GM12878 (cell line): Measurements from ENCODE around the gene GRIN2A. TPM values are rescaled to one million over a fixed set of nuclear protein-coding genes. Genes with fewer than 3 reads are reported as not detected.

Experiments
- ATAC-seq: fragments of 200-7000 bp; cut with Tn5 transposase; 3 replicates; pipeline ENCODE4 v1.9.1; 2020; ENCODE audit warnings: mild to moderate bottlenecking, moderate library complexity
- BruUV-seq: library from RNA; stranded (reverse); fragments of 400-500 nt; replicated peaks from 2 replicates; lab custom pipeline; 2021; lab: Mats Ljungman, UMichigan
- CTCF ChIA-PET: fragments of 300-600 bp; sonication (Branson Sonifier 250); formaldehyde crosslinking; extraction: SDS; loops from one replicate; lab custom pipeline; 2021; ENCODE audit warnings: inconsistent platforms; lab: Yijun Ruan, JAX
- POLR2A ChIA-PET: fragments of 350-600 bp; formaldehyde crosslinking; extraction: SDS; loops from one replicate; lab custom pipeline; 2021; ENCODE audit warnings: inconsistent platforms; lab: Charles Lee
- RAD21 ChIA-PET: fragments of 300-600 bp; sonication (Branson Sonifier 250); formaldehyde crosslinking; loops from one replicate; lab custom pipeline; 2023; ENCODE audit warnings: antibody characterized with exemption; ENCODE audit not compliant: unreplicated experiment; lab: Charles Lee
- SMC1A ChIA-PET: fragments of 300-600 bp; sonication (Branson Sonifier 250); formaldehyde crosslinking; loops from one replicate; lab custom pipeline; 2023; ENCODE audit not compliant: unreplicated experiment, uncharacterized antibody; lab: Charles Lee
- DNase-seq: peaks from one replicate; pipeline ENCODE4 v3.0.0-alpha.2; 2011; ENCODE audit warnings: low read depth, low spot score
- FAIRE-seq: peaks from 3 replicates; lab custom pipeline; 2011; peaks lifted over from hg19 to GRCh38; lab: Jason Lieb, UNC
- H2AFZ ChIP-seq: 2 replicates; pipeline ENCODE4 v1.6.0; 2011; ENCODE audit warnings: low read depth, low read length, control low read depth; ENCODE audit not compliant: control insufficient read depth
- H3K27ac ChIP-seq: 2 replicates; pipeline ENCODE4 v1.5.1; 2011; ENCODE audit warnings: control low read depth; ENCODE audit not compliant: control insufficient read depth, insufficient read depth
- H3K27me3 ChIP-seq, 2 experiments: replicated peaks in 1 of 2; 2 replicates each; pipeline versions ENCODE4 v1.6.0 to v1.6.1; 2011; ENCODE audit warnings: low read length in 1 of 2; ENCODE audit not compliant: control insufficient read depth in 2 of 2, insufficient read depth in 2 of 2
- H3K36me3 ChIP-seq, 2 experiments: 2 replicates each; pipeline ENCODE4 v1.5.1; 2011; ENCODE audit warnings: low read length in 1 of 2; ENCODE audit not compliant: control insufficient read depth in 2 of 2, insufficient read depth in 2 of 2
- H3K4me1 ChIP-seq: 2 replicates; pipeline ENCODE4 v1.6.1; 2011; ENCODE audit warnings: mild to moderate bottlenecking, low read length, moderate library complexity, mixed read lengths; ENCODE audit not compliant: control insufficient read depth, insufficient read depth
- H3K4me2 ChIP-seq: 2 replicates; pipeline ENCODE4 v1.6.0; 2011; ENCODE audit warnings: control low read depth; ENCODE audit not compliant: control insufficient read depth, insufficient read depth
- H3K4me3 ChIP-seq: fragments of 200-600 bp; sonication (generic); 2 replicates; pipeline ENCODE4 v1.5.1; 2016
- H3K79me2 ChIP-seq: 2 replicates; pipeline ENCODE4 v1.6.0; 2011; ENCODE audit warnings: low read length; ENCODE audit not compliant: control insufficient read depth, insufficient read depth
- H3K9ac ChIP-seq: 2 replicates; pipeline ENCODE4 v1.8.0; 2011; ENCODE audit warnings: low read length, control low read depth, mixed read lengths; ENCODE audit not compliant: control insufficient read depth, insufficient read depth
- H3K9me3 ChIP-seq: replicated peaks from 3 replicates; pipeline ENCODE4 v1.5.1; 2011; ENCODE audit warnings: mild to moderate bottlenecking, low read length; ENCODE audit not compliant: control insufficient read depth, insufficient read depth
- H4K20me1 ChIP-seq: 2 replicates; pipeline ENCODE4 v1.6.0; 2011; ENCODE audit not compliant: control insufficient read depth, insufficient read depth
- CHD4 ChIP-seq: fragments of 200-600 bp; sonication (generic); IDR thresholded peaks from 2 replicates; pipeline ENCODE4 v1.6.1; 2016; ENCODE audit warnings: mild to moderate bottlenecking
- HDAC2 ChIP-seq: fragments of 200-600 bp; sonication (generic); IDR thresholded peaks from 2 replicates; pipeline ENCODE4 v1.6.1; 2017
- MEF2B ChIP-seq: fragments of 450-650 bp; IDR thresholded peaks from 2 replicates; pipeline ENCODE4 v1.6.1; 2018; ENCODE audit warnings: mild to moderate bottlenecking, moderate library complexity; ENCODE audit not compliant: partially characterized antibody, poor library complexity, severe bottlenecking
- NFXL1 ChIP-seq: fragments of 450-650 bp; IDR thresholded peaks from 2 replicates; pipeline ENCODE4 v1.6.1; 2017; ENCODE audit warnings: antibody characterized with exemption, mild to moderate bottlenecking, borderline replicate concordance
- NR2C1 ChIP-seq: fragments of 450-650 bp; IDR thresholded peaks from 2 replicates; pipeline ENCODE4 v1.6.1; 2017; ENCODE audit warnings: antibody characterized with exemption, mild to moderate bottlenecking, moderate library complexity
- SMARCA5 ChIP-seq: fragments of 450-650 bp; IDR thresholded peaks from 2 replicates; pipeline ENCODE4 v1.6.1; 2017; ENCODE audit warnings: mild to moderate bottlenecking
- SPI1 ChIP-seq: IDR thresholded peaks from 2 replicates; pipeline ENCODE4 v1.6.1; 2011; ENCODE audit warnings: low read depth, mild to moderate bottlenecking, low read length, moderate library complexity, borderline replicate concordance; ENCODE audit not compliant: insufficient read depth
- STAT3 ChIP-seq: IDR thresholded peaks from 2 replicates; pipeline ENCODE4 v1.6.1; 2011; ENCODE audit warnings: low read depth, low read length, improper control_type of control experiment
- SUPT20H ChIP-seq: IDR thresholded peaks from 2 replicates; pipeline ENCODE4 v1.6.1; 2011; ENCODE audit warnings: low read depth, mild to moderate bottlenecking, low read length, moderate library complexity, borderline replicate concordance; ENCODE audit not compliant: control insufficient read depth
- TCF12 ChIP-seq: IDR thresholded peaks from 2 replicates; pipeline ENCODE4 v1.6.1; 2011; ENCODE audit warnings: low read depth, mild to moderate bottlenecking, low read length
- ZBTB4 ChIP-seq: fragments of 450-650 bp; formaldehyde crosslinking; IDR thresholded peaks from 2 replicates; pipeline ENCODE4 v1.4.0; 2022; ENCODE audit warnings: mild to moderate bottlenecking, moderate library complexity
- ZNF207 ChIP-seq: fragments of 450-650 bp; IDR thresholded peaks from 2 replicates; pipeline ENCODE4 v1.6.1; 2014; ENCODE audit warnings: antibody characterized with exemption, mild to moderate bottlenecking, borderline replicate concordance
- WGBS: methylation state at CpG from one replicate; pipeline ENCODE4 v1.1.6; 2016; ENCODE audit warnings: low lambda C conversion rate; ENCODE audit not compliant: insufficient replicate concordance, insufficient coverage; ENCODE audit errors: missing lambda C conversion rate; 5-methylcytosine and 5-hydroxymethylcytosine counted together
- in situ Hi-C: fragments of 300-500 bp; cut with MboI; formaldehyde crosslinking; loops from 9 replicates; pipeline ENCODE4 v1.14.3; 2018; ENCODE audit warnings: mixed read lengths
- intact Hi-C: fragments of 100-400 bp; cut with micrococcal nuclease; formaldehyde crosslinking; loops from one replicate; pipeline ENCODE4 v1.14.2; 2022; ENCODE audit not compliant: unreplicated experiment
- polyA plus RNA-seq, 11 experiments: library from polyadenylated mRNA; depleted of rRNA in 4 of 11; unstranded in 6 of 11; stranded (reverse) in 5 of 11; fragments of >200 nt; fragmentation: Nextera tagmentation in 4 of 11; fragmentation: Illumina TruSeq in 1 of 11; extraction: Ambion mirVana in 4 of 11; extraction: Trizol in 1 of 11; gene quantifications; 1 replicate in 1 of 11; 2 replicates in 10 of 11; pipeline versions ENCODE4 v1.2.1 to v1.2.3, GENCODE V29; 2011 to 2016; ENCODE audit warnings: inconsistent platforms in 2 of 11, missing spikeins in 2 of 11, low read depth in 1 of 11
- total RNA-seq, 4 experiments: library from RNA; depleted of rRNA in 3 of 4; stranded (reverse); fragments of >200 nt in 3 of 4; fragmentation: Illumina TruSeq in 1 of 4; extraction: Trizol in 1 of 4; gene quantifications; 2 replicates each; pipeline versions ENCODE4 v1.2.1 to v1.2.3, GENCODE V29; 2013 to 2021

GRIN2A gene
- total and polyA plus RNA-seq, 10 of the 15 experiments (the other 5 are each of a cell fraction or from before 2014, with no cell fraction given), result 2.4 to 13.3 (median 7.3) TPM

GRCh38 chr16:9953908-9954570, 228.2 kb downstream of the GRIN2A start:
- no peak for DNase-seq
- ChIA-PET SMC1A (interaction anchor here (1.9 kb wide), 1 partner anchor 114 kb away, joined by 7 read pairs; no protein-coding TSS in a partner anchor), POLR2A (interaction anchor here (1.4 kb wide), 1 partner anchor 21 kb away, joined by 3 read pairs; no protein-coding TSS in a partner anchor), RAD21 (no interaction called here), CTCF (no interaction called here)
- H3K4me1 ChIP-seq, result no peaks in the 10 kb centered on the region
- H3K9me3 ChIP-seq, result no peaks in the 10 kb centered on the region
- H3K79me2 ChIP-seq, result no peaks in the 10 kb centered on the region
- H3K9ac ChIP-seq, result no peak overlapping the region
- H3K4me2 ChIP-seq, result no peak overlapping the region
- H4K20me1 ChIP-seq, result no peaks in the 10 kb centered on the region
- no peak for FAIRE-seq
- no peak overlapping the region for H2AFZ ChIP-seq
- no peaks in the 10 kb centered on the region for H3K27me3 ChIP-seq
- H3K4me3 ChIP-seq, result no peak overlapping the region
- TF ChIP-seq TCF12 (no peak), MEF2B (peak; percentile 17), SPI1 (peak; percentile 80)
- intact Hi-C loops, result no loop called here
- in situ Hi-C loops, result no loop called here
- no peak overlapping the region for H3K27ac ChIP-seq
- H3K36me3 ChIP-seq, result no peaks in the 10 kb centered on the region
- BruUV-seq, result no TSS peak
- 32% methylated on average over 7 of the region's 7 CpGs for WGBS
- ATAC-seq, result no peak

GRCh38 chr16:9950658-9951057, 231.6 kb downstream of the GRIN2A start:
- no peaks in the 10 kb centered on the region for H3K4me1 ChIP-seq
- H3K9ac ChIP-seq, result no peak overlapping the region
- FAIRE-seq, result no peak
- ChIA-PET POLR2A (no interaction called here), SMC1A (interaction anchor here (1.0 to 1.6 kb wide), 5 partner anchors 12 to 37 kb away, joined by 3 to 8 read pairs (median 4); no protein-coding TSS in a partner anchor), RAD21 (no interaction called here), CTCF (interaction anchor here (0.6 to 1.7 kb wide), 4 partner anchors 21 to 115 kb away, joined by 3 to 8 read pairs (median 4); no protein-coding TSS in a partner anchor)
- H3K79me2 ChIP-seq, result no peaks in the 10 kb centered on the region
- no peaks in the 10 kb centered on the region for H3K36me3 ChIP-seq
- no peak overlapping the region for H3K4me2 ChIP-seq
- 27% methylated on average over 7 of the region's 7 CpGs for WGBS
- no peak overlapping the region for H3K27ac ChIP-seq
- no peak overlapping the region for H3K4me3 ChIP-seq
- no peaks in the 10 kb centered on the region for H4K20me1 ChIP-seq
- no peak for DNase-seq
- no peaks in the 10 kb centered on the region for H3K9me3 ChIP-seq
- no peaks in the 10 kb centered on the region for H3K27me3 ChIP-seq
- BruUV-seq, result no TSS peak
- H2AFZ ChIP-seq, result no peak overlapping the region
- no peak for ATAC-seq
- intact Hi-C loops (no loop called here), in situ Hi-C loops (no loop called here)
- TF ChIP-seq SMARCA5 (no peak), SUPT20H (no peak), ZBTB4 (CRISPR knock-in tag) (no peak), NR2C1 (no peak), ZNF207 (no peak), HDAC2 (no peak), NFXL1 (no peak), CHD4 (no peak), STAT3 (no peak)
